A673 (cell line): ENCODE measurements around the gene ZSWIM6.

Experiments
- EZH2 ChIP-seq: fragments of 200-600 bp; sonication (generic); IDR thresholded peaks from 2 replicates; pipeline ENCODE4 v1.6.1; 2017; ENCODE audit warnings: borderline replicate concordance, low read depth, mild to moderate bottlenecking, mixed read lengths, antibody characterized with exemption, low read length; ENCODE audit not compliant: poor library complexity, severe bottlenecking
- TF ChIP-seq, protein P1 (sequence below): fragments of 300-800, 200-600 bp; sonication (generic); conservative IDR thresholded peaks from 2 replicates; pipeline ENCODE4 v1.5.1; 2017; ENCODE audit warnings: low read depth, mild to moderate bottlenecking, antibody characterized with exemption, low read length, moderate library complexity, mixed read lengths

DNA sequence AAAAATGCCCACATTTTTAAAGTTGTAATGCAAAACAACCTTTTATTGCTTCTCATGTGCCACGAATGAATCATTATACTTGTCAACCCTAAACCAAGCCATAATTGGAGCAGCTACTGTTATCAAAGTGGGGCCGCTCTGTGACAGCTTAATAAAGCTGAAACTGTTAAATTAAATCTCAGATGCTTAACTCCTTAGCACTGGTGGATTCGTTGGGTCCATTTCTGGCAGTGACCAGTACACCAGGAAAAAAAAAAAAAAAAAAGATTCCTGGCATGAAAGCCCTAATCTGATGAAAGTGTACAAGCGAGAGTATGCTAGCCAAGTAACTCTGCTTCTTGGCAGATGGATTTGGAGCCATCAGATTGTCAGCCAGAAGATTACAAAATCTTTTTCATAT, 164.8 kb downstream of the ZSWIM6 start:
- TF ChIP-seq, protein P1, sequence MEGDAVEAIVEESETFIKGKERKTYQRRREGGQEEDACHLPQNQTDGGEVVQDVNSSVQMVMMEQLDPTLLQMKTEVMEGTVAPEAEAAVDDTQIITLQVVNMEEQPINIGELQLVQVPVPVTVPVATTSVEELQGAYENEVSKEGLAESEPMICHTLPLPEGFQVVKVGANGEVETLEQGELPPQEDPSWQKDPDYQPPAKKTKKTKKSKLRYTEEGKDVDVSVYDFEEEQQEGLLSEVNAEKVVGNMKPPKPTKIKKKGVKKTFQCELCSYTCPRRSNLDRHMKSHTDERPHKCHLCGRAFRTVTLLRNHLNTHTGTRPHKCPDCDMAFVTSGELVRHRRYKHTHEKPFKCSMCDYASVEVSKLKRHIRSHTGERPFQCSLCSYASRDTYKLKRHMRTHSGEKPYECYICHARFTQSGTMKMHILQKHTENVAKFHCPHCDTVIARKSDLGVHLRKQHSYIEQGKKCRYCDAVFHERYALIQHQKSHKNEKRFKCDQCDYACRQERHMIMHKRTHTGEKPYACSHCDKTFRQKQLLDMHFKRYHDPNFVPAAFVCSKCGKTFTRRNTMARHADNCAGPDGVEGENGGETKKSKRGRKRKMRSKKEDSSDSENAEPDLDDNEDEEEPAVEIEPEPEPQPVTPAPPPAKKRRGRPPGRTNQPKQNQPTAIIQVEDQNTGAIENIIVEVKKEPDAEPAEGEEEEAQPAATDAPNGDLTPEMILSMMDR: no peak
- TF ChIP-seq EZH2: no peak
